Hepatocyte (in vitro differentiated cells): Measurements from ENCODE around the gene ZFYVE19.

ENCODE experiments used
- CTCF ChIP-seq: fragments of 200-600 bp; sonication (generic); IDR thresholded peaks from 2 replicates; pipeline ENCODE4 v1.5.1; 2016; ENCODE audit warnings: antibody characterized with exemption, mild to moderate bottlenecking; ENCODE audit not compliant: poor library complexity
- EZH2 ChIP-seq: fragments of 200-600 bp; sonication (generic); IDR thresholded peaks from 2 replicates; pipeline ENCODE4 v1.6.1; 2016; ENCODE audit warnings: antibody characterized with exemption, mild to moderate bottlenecking, borderline replicate concordance
- EZH2phosphoT487 ChIP-seq: fragments of 200-600 bp; sonication (generic); IDR thresholded peaks from one replicate; pipeline ENCODE4 v1.6.1; 2018; ENCODE audit warnings: antibody characterized with exemption, mild to moderate bottlenecking, low read depth, moderate library complexity; ENCODE audit not compliant: unreplicated experiment, severe bottlenecking

GRCh38 chr15:40767838-40768500 is 38.9 kb upstream of the ZFYVE19 start:
- no peak for TF ChIP-seq CTCF
- TF ChIP-seq EZH2: no peak
- no peak for TF ChIP-seq EZH2phosphoT487
